ENCODE results near the gene PALD1.
A peak's percentile ranks its signal among the peaks of the same experiment; 100 is the strongest.

PALD1 gene

GRCh38 chr10:70444744-70445143 lies 33.8 kb upstream of the PALD1 start:
- Histone ChIP-seq H3K36me3 (ENCODE audit: insufficient read depth, low read length) (no peaks in the 10 kb centered on the region), H3K9ac (ENCODE audit: low read depth, low read length) (no peak overlapping the region), H3K9me3 (ENCODE audit: control insufficient read depth, insufficient read depth, low read length) (no peaks in the 10 kb centered on the region; the same call in 1 of the 2 replicates), H3K4me1 (ENCODE audit: insufficient read depth, low read length) (peaks cover 23% of the 10 kb centered on the region)

DNA sequence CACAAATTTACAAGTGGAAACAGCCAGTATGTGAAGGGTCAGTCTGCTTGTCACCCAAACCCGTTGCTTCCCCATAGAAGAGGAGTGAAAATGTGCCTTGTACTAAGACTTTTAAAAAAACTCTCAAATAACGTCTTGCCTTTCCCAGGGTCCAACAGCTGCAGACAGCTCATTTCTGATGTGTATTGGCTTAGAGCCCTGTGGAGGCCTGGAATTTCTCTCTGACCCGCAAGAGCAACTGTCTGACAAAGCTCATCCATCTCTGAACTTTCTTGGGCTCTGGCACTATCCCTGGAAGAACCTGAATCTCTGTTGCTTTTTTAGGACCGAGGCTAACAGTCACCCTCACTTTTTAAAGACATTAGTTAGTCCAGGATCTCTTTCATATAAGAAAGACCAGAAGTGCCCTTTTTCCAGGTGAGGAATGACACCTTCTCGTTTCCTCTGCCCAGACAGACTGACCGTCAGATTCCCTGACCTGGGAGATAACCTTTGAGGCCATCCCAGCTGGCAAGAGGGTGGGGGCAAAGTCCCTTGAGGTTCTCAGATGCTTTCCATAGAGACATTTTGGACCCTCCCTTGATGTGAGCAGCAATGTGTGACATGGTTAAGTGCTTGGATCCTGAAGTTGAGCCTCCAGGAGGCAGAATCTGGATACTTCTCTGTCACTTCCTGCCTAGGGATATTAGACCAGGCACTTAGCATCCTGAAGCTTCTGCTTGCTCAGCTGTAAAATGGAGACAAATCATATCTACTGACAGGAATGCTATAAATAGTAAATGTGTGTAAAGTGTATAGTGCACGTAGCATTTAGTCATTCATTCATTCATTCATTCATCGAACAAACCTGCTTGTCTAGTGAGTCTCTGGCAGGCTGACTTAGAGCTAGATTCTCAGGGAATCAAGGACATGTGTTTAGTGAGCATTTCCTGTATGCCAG lies 32.6 kb upstream of the PALD1 start:
- no peaks in the 10 kb centered on the region for H3K36me3 ChIP-seq (ENCODE audit: insufficient read depth, low read length)
- H3K9ac ChIP-seq (ENCODE audit: low read depth, low read length): no peak overlapping the region
- H3K9me3 ChIP-seq (ENCODE audit: control insufficient read depth, insufficient read depth, low read length): no peaks in the 10 kb centered on the region
- peaks cover 30% of the 10 kb centered on the region for H3K4me1 ChIP-seq (ENCODE audit: insufficient read depth, low read length)

- H3K9me3 ChIP-seq (ENCODE audit: control insufficient read depth, insufficient read depth, low read length): no peaks in the 10 kb centered on the region
- peaks cover 23% of the 10 kb centered on the region for H3K4me1 ChIP-seq (ENCODE audit: insufficient read depth, low read length)
- no peaks in the 10 kb centered on the region for H3K36me3 ChIP-seq (ENCODE audit: insufficient read depth, low read length)
- no peak overlapping the region for H3K9ac ChIP-seq (ENCODE audit: low read depth, low read length)
Observed at GRCh38 chr10:70448236-70448635, 30.3 kb upstream of the PALD1 start.

- H3K36me3 ChIP-seq (ENCODE audit: insufficient read depth, low read length): no peaks in the 10 kb centered on the region
- no peaks in the 10 kb centered on the region for H3K9me3 ChIP-seq (ENCODE audit: control insufficient read depth, insufficient read depth, low read length)
- H3K9ac ChIP-seq (ENCODE audit: low read depth, low read length): no peak overlapping the region
- H3K4me1 ChIP-seq (ENCODE audit: insufficient read depth, low read length): peaks cover 23% of the 10 kb centered on the region
Observed at GRCh38 chr10:70455213-70455630, 23.3 kb upstream of the PALD1 start.

DNA sequence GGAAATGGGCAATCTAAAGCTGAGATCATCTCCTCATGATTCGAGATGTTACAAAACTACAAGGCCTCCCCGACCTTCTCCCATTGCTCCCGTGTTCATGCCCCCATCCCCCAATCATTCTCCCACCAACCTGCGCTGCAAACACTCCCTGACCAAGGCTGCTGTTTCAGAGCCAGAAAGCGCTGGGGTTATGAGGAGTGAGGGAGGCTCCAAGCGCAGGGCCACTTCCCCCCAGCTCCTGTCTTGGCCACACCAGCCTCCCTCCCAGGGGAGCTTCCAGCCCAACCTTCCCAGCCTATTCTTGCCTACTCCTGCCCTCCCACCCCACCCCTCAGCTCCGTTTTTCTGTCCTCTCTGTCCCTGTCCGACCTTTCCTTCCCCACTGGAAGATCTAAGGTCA lies 22.4 kb upstream of the PALD1 start:
- no peaks in the 10 kb centered on the region for H3K9me3 ChIP-seq (ENCODE audit: control insufficient read depth, insufficient read depth, low read length)
- peaks cover 16% of the 10 kb centered on the region for H3K4me1 ChIP-seq (ENCODE audit: insufficient read depth, low read length)

GRCh38 chr10:70457759-70458305 lies 20.7 kb upstream of the PALD1 start:
- Histone ChIP-seq H3K4me1 (ENCODE audit: insufficient read depth, low read length) (peaks cover 16% of the 10 kb centered on the region), H3K9ac (ENCODE audit: low read depth, low read length) (peak overlapping the region; percentile 43), H3K36me3 (ENCODE audit: insufficient read depth, low read length) (no peaks in the 10 kb centered on the region), H3K9me3 (ENCODE audit: control insufficient read depth, insufficient read depth, low read length) (no peaks in the 10 kb centered on the region)

More for the DNA sequence above, 22.4 kb upstream of the PALD1 start:
- no peaks in the 10 kb centered on the region for H3K36me3 ChIP-seq (ENCODE audit: insufficient read depth, low read length)
- peak overlapping the region; percentile 14; the same call in 1 of the 2 replicates for H3K9ac ChIP-seq (ENCODE audit: low read depth, low read length)

- Histone ChIP-seq H3K9me3 (ENCODE audit: control insufficient read depth, insufficient read depth, low read length) (no peaks in the 10 kb centered on the region), H3K36me3 (ENCODE audit: insufficient read depth, low read length) (no peaks in the 10 kb centered on the region), H3K4me1 (ENCODE audit: insufficient read depth, low read length) (peaks cover 16% of the 10 kb centered on the region), H3K9ac (ENCODE audit: low read depth, low read length) (peak overlapping the region; percentile 43)
Observed at GRCh38 chr10:70458329-70459060, 20.1 kb upstream of the PALD1 start.

DNA sequence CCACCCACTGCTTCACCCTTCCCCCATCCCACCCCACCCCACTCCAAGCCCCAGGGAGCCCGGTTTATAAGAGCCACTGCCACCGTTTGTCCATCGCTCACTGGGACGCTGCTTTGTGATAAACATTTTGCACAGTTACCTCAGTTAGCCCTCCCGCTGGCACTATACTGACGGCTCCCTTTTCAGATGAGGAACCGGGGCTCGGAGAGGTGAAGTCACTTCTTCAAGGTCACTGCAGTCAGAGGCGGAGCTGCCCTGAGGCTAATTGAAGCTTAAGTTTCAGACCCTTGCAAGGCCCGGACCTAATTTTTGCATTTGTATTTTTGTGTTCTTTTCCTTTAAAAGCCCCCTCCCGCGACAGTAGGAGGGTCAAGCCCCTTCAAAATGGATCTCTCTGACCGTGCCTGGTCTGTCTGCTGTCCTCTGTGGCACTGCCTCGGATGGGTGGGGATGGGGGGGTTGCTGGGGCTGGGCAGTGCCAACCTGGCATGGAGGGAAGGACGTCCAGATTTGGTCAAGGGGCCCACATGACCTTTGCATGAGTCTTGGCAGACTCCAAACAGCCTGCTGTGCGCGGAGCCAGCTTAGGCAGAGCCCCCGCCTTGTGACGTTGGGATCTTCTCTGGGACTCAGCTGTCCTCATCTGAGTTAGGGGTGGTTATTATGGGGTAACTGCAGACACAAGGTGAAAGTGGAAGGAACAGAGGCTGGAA lies 19.4 kb upstream of the PALD1 start:
- Histone ChIP-seq H3K36me3 (ENCODE audit: insufficient read depth, low read length) (no peaks in the 10 kb centered on the region), H3K9ac (ENCODE audit: low read depth, low read length) (peak overlapping the region; percentile 43; the same call in 1 of the 2 replicates), H3K9me3 (ENCODE audit: control insufficient read depth, insufficient read depth, low read length) (no peaks in the 10 kb centered on the region), H3K4me1 (ENCODE audit: insufficient read depth, low read length) (peaks cover 16% of the 10 kb centered on the region)

GRCh38 chr10:70459774-70460490 lies 18.6 kb upstream of the PALD1 start:
- Histone ChIP-seq H3K36me3 (ENCODE audit: insufficient read depth, low read length) (no peaks in the 10 kb centered on the region), H3K9me3 (ENCODE audit: control insufficient read depth, insufficient read depth, low read length) (no peaks in the 10 kb centered on the region), H3K9ac (ENCODE audit: low read depth, low read length) (peak overlapping the region; percentile 9; the same call in 1 of the 2 replicates), H3K4me1 (ENCODE audit: insufficient read depth, low read length) (peaks cover 16% of the 10 kb centered on the region)

- peaks cover 4% of the 10 kb centered on the region for H3K4me1 ChIP-seq (ENCODE audit: insufficient read depth, low read length)
- no peaks in the 10 kb centered on the region for H3K9me3 ChIP-seq (ENCODE audit: control insufficient read depth, insufficient read depth, low read length)
- H3K36me3 ChIP-seq (ENCODE audit: insufficient read depth, low read length): no peaks in the 10 kb centered on the region
- H3K9ac ChIP-seq (ENCODE audit: low read depth, low read length): no peak overlapping the region
Observed at GRCh38 chr10:70461397-70462348, 16.9 kb upstream of the PALD1 start.

DNA sequence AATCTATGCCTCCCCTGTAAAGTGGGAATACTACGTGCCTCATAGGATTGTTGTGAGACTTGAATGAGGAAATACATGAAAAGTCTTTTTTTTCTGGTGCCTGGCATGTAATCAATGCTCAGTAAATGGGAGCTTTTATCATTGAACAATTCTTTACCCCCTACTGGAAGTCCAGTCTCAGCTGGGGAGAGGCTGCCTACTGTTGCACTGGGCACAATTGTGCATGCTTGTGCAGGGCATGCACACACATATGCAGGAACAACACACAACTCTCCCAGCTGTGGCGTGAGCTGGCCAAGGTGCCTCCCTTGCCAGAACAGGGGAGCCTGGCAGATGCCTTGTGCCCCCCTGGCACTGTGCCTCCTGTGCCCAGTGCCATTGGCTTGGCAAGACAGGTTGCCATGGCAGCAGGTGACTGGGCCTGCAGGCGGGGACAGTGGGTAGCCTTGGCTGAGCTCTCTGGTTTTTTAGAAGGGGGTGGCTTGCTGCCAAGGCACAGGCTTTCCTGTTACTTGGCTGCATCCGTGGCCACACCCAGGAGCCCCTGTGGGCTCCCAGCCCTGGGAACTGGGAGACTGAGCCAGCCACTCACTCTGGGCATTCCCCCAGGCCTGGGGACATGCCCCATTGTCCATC lies 16.1 kb upstream of the PALD1 start:
- Histone ChIP-seq H3K9me3 (ENCODE audit: control insufficient read depth, insufficient read depth, low read length) (no peaks in the 10 kb centered on the region), H3K4me1 (ENCODE audit: insufficient read depth, low read length) (peaks cover under 1% of the 10 kb centered on the region), H3K9ac (ENCODE audit: low read depth, low read length) (no peak overlapping the region), H3K36me3 (ENCODE audit: insufficient read depth, low read length) (no peaks in the 10 kb centered on the region)

GRCh38 chr10:70465278-70465677 lies 13.3 kb upstream of the PALD1 start:
- H3K4me1 ChIP-seq (ENCODE audit: insufficient read depth, low read length): peaks cover 6% of the 10 kb centered on the region; the same call in 1 of the 2 replicates
- no peaks in the 10 kb centered on the region for H3K36me3 ChIP-seq (ENCODE audit: insufficient read depth, low read length)
- H3K9me3 ChIP-seq (ENCODE audit: control insufficient read depth, insufficient read depth, low read length): no peaks in the 10 kb centered on the region
- no peak overlapping the region for H3K9ac ChIP-seq (ENCODE audit: low read depth, low read length)
